GM19023 (cell line): ENCODE data around the gene TRPM2.

Experiments
- ATAC-seq: cut with Tn5 transposase; IDR thresholded peaks from one replicate; pipeline ENCODE4 v1.9.1; 2021; ENCODE audit warnings: mild to moderate bottlenecking, moderate library complexity; ENCODE audit not compliant: unreplicated experiment

Gene TRPM2

GRCh38 chr21:44439211-44439600 lies 85.8 kb downstream of the TRPM2 start:
- ATAC-seq = no peak

- no peak for ATAC-seq
Observed at GRCh38 chr21:44440241-44441040, 87.0 kb downstream of the TRPM2 start.

- ATAC-seq = no peak
Observed at GRCh38 chr21:44441041-44441400, 87.6 kb downstream of the TRPM2 start.

- ATAC-seq = no peak
Observed at GRCh38 chr21:44441581-44442265, 88.3 kb downstream of the TRPM2 start.

GRCh38 chr21:44442266-44443125 lies 89.1 kb downstream of the TRPM2 start:
- no peak for ATAC-seq

GRCh38 chr21:44443291-44443890 lies 90.0 kb downstream of the TRPM2 start:
- ATAC-seq = no peak

GRCh38 chr21:44443891-44444285 lies 90.5 kb downstream of the TRPM2 start:
- no peak for ATAC-seq

GRCh38 chr21:44444286-44444931 lies 91.0 kb downstream of the TRPM2 start:
- no peak for ATAC-seq

GRCh38 chr21:44445145-44445812 lies 91.9 kb downstream of the TRPM2 start:
- ATAC-seq = no peak

- ATAC-seq = no peak
Observed at GRCh38 chr21:44448651-44449131, 95.3 kb downstream of the TRPM2 start.

- no peak for ATAC-seq
Observed at GRCh38 chr21:44449473-44450363, 96.3 kb downstream of the TRPM2 start.

- no peak for ATAC-seq
Observed at GRCh38 chr21:44450402-44450801, 97.0 kb downstream of the TRPM2 start.

- no peak for ATAC-seq
Observed at GRCh38 chr21:44450999-44451398, 97.6 kb downstream of the TRPM2 start.

GRCh38 chr21:44453120-44453519 lies 99.7 kb downstream of the TRPM2 start:
- no peak for ATAC-seq

GRCh38 chr21:44454058-44454457 lies 100.6 kb downstream of the TRPM2 start:
- no peak for ATAC-seq

- no peak for ATAC-seq
Observed at GRCh38 chr21:44454747-44455523, 101.5 kb downstream of the TRPM2 start, which contains the start of gene LRRC3. TSS of gene LRRC3 (plus strand) at chr21:44455510. CDS start at chr21:44456645, 1,135 bp downstream.

- ATAC-seq = no peak
Observed at GRCh38 chr21:44455524-44456213, 102.2 kb downstream of the TRPM2 start.
